ENCODE results near the gene TSPO2. TPM values are rescaled to one million over a fixed set of nuclear protein-coding genes. Genes with fewer than 3 reads are reported as not detected.

TSPO2 gene
- polyA plus RNA-seq, 10 donors = 0.49 to 1.1 (median 0.66) TPM

DNA sequence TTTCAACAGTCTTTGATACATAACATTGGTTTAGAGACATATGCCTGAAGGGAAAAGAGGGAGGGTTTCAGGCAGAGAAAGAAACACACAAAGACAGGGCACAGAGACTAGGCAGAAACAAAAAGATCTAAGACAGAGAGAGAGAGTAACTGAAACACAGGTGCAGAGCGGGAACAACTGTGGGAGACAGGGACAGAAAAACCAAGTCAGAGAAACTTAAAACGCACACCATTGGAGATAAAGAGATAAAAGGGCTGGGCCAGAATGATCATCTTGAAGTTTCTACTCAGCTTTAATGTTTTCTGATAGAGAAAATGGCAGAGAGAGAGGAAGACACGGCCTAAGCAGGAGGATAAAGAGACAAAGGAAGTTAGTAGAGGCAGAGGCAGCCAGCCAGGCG lies 15.0 kb upstream of the TSPO2 start:
- DNase-seq = no peak

DNA sequence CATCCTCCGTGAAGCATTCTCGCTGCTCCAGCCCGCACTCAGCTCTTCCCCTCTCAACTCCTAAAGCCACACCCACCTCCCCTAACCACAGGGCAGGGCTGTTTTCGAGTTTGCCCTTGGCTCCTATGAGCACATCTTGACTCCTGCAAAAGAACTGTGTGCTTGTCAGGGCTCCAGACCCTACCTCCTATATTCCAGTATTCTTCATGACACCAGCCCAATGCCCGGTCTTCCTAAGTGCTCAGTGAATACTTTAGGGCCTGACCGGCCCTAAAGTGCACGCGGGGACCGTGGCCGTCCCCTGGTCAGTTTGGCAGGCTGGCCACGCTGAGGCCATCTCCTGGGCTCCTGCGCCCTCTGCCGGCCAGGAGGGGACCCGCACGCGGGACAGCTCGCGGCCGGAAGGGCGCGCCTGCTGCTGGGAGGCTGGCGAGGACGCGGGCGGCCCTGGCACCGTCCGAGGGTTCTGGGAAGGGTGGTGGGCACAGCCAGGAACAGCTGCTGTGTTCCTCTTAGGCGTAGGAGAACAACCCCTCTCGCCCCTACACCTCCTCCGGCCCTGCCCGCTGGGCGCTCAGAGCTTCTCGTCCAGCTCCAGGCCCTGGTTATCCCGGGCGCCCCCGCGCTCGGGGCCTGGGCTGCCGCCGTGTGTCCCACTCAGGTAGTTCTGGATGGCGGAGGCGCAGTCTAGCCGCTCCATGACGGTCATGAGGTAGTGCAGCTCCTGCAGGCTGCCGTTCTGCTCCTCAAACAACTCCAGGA lies 14.3 kb upstream of the TSPO2 start:
- DNase-seq = peak; percentile 74 to 95 (median 89)

DNA sequence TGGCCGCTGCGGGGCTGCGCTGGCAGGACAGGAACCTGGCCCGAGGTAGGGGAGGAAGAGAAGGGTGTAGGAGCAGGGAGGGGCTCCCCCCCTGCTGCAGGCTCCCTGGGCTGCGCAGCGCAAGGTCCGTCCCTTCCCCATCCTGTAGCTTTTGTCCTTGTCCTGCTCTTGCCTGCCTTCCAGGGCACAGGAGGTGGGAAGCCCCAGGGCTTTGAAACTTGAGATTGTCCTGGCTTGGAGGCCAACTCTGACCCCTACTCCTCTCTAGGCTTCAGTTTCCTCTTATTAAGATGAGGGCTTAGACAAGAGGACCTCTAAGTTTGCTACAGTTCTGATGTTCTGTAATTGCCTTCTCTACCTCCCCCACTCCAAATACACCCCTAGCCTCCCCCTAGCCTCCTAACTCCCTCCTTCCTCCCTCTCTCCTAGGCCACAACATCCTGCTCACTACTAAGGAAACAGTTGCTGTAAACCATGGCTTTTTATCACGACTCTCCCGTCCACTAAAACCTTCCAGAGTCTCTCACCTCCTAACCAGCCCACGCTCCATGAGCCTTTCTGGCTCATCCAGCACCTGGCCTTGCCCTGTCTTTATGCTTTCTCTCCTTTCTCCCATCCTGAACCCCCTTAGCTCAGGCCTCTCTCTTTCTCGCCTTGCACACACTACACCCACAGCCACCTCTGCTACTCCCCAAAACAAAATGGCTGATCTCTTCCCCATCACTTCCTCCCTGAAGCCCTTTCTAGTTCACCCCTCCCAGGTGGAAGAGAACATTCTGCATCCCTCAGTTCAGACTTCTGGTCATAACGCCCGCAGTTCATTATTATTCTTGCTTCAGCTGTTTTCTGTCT lies 13.5 kb upstream of the TSPO2 start:
- peak in 1 of 3 donors; percentile 30 for DNase-seq

DNA sequence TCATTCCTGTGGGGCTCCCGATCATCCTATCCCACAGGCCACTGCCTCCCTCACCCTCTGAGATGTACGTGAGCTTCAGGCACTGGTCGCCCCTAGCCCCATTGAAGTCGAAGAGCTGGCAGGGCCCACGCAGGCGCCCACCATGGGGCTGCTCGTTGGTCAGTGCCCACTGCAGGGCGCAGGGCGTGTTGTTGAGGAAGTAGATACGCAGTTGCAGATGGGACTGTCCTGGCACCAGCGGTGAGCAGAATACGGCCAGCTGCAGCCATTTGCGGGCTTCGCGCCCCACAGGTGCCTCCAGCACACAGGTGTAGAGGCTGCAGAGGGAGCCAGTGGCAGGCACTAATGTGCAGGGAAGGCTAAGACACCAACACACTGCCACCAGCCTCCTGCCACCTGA lies 9.4 kb upstream of the TSPO2 start:
- no peak for DNase-seq

DNA sequence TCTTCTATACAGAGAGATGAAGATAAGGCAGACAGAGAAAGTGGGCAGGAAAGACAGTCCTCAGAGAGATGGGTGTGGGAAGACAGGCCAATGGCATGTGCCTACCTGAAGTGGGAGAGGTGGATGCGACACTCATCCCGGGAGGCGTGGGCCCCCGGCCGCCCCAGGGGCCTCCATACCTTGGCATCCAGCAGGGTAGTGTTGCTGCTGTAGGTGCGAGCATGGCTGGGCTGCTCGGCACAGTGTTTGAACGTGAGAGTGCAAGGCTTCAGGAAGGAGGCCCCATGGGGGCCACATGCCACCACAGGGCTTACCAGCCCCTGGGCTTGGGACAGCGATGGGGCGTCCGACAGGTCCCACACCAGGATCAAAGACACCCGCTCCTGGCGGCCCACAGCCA lies 8.5 kb upstream of the TSPO2 start:
- DNase-seq = no peak

DNA sequence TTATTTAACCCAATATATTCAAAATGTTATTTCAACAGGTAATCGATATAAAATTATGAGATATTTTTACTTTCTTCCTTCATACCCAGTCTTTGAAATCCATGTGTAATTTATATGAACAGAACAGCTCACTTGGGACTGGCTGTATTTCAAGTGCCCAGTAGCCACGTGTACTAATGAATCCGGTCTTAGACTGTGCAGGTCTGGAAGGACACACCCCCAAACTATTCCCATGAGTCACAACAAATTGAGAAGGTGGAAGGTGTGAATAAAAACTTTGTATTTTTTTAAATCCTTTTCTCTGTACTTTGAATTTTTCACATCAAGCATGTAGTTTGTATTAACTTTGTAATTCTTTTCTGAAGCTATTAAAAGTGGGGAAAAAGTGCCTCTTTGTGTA lies 6.1 kb upstream of the TSPO2 start:
- no peak for DNase-seq

DNA sequence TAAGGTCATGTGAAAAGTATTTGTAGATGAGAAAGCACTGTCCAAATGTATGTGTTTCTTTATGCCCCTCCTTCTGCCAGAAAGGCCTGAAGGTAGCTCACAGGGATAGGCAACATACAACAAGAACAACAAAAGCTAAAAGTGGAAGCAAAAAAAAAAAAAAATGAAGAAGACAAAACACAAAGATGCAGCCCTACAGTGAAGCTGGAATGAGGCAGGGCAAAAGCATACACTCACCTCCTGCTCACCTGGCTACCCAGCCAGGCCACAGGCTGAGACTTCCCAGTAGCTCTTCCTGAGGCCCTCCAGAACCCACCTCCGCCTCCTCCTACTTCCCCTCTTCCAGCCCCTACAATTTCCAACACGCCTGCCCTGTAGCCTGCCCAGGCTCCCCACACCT lies 5.7 kb upstream of the TSPO2 start:
- no peak for DNase-seq

DNA sequence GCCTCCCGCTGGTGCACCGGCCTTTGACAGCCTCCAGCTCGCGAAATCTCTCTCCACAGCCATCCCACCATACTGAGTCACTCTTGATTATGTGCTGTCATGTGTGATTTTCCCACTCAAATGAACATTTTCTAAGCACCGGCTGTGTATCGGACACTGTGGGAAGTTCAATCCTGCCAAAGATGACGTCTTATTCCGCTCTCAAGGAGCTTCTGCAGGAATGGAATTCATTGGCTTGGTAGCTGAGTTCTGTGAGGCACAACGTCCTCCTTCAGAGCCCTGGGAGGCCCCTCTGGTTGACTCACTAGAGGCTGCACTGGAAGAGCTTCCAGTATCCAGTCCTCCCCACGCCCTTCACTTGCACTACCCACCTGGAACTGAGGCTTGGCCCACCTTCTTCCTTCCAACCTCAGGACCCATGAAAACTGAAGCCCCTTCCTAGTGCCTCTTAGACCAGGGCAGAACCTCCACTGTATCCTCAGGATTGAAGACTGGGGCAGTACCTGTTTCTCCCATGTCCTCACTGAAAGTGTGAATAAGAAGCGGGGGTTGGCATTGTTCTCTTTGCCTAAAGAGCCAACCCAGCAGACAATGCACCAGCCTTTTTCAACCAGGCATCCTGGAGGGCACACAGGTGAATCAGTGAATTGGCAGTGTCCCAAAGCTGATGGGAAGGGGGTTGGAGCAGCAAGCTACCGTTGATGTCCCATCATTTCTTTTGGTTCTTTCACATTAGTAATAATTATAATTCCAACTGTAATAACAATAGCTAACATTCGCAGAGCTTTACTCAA lies 5.0 kb upstream of the TSPO2 start:
- no peak for DNase-seq

DNA sequence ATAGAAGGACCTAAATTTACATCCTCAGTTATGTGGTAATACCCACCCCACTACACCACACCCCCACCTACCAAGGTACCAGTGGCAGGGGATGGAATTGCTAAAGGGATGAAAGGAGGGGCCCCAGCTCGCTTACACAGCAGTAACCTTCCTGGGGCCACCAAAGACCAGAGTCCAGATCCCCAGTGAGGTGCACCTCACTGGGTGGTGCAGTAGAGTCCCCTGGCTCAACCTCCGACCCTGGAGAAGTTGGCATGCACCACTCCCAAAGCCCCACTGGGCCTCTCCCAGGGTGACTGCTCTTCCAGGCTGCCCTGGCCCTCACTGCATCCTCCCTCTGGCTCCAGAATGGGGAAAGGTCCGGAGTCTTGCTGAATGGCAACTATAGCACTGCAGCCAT lies 4.1 kb upstream of the TSPO2 start:
- DNase-seq = no peak

DNA sequence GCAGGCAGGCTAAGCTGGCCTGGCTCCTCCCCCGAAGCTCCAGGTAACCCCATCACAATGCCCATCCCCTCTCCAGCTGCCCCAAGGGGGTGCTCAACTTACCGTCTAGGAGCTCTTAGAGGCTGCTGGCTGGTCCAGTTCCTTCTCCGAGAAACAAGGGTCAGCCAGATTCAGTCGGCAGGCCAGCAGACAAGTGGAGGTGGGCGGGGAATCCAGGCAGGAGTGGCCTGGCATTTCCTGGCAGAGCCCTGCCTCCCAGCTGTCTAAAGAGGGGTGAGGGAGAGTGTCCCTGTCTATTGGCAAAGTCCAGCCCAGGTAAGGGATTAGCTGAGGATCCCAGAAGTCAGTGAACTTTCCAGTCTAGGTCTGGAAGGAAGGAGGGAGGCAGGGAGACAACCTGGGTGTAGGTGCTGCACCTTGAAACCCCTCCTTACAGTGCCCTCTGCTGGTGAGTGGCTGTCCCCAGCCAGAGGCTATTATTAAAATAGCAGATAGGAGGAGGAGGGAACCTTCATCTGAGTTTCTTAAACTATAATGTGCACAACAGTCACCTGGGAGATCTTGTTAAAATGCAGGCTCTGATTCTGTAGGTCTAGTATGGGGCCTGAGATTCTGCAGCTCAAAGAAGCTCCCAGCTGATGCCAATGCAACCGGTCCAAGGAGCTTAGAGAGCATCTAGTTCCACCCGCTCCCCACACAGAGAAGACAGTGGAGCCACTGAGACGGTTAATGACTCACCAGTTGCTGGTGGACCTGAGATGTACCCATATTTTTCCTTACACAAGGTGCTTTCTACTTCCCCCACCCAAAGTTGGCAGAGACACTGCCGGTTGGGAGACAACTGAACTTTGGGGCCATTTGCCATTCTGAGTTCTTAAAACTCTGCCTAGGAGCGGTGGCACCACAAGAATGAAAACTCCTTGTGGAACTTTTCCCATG lies 2.9 kb upstream of the TSPO2 start, which contains the start of gene UNC5CL:
TSS of gene UNC5CL (minus strand) at position 162 of the 939 bp plus-strand sequence. CDS start 4,147 bp downstream, outside the sequence.
- DNase-seq = no peak

DNA sequence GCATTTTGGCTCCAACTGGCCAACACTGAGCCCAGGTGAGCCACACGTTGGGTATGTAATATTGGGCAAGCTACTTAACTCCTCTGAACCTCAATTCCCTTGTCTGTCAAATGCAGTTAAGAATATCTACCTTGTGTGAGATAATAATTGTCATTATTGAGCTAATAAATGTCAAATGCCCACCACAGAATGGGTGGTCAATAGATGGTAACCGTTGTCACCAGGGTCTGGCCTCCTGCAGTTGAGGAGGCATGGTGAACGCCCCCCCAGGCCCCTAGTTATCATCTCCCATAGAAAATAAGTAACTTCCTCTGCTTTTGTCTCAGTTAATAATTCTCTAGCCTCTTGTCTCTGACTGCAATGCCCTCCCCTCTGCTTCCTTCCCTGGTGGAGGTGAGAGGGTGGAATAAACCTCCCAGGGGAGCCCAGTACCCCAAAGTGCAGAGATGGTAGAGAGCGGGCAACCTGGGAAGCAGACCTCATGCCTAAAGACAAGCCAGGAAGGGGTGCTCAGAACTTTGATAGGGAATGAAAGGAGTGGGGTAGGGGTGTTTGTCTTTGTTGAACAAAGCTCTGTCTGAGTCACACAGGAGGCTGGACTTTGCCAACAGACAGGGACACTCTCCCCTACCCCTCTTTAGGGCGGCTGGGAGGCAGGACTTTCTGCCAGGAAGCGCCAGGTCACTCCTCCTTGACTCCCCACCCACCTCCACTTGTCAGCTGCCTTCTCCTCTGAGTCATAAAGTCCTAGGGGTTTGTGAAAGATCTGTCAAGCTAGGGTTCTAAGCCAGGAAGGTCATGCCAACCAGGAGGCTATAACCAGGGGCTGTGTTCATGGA lies 1.9 kb upstream of the TSPO2 start:
- DNase-seq = no peak

DNA sequence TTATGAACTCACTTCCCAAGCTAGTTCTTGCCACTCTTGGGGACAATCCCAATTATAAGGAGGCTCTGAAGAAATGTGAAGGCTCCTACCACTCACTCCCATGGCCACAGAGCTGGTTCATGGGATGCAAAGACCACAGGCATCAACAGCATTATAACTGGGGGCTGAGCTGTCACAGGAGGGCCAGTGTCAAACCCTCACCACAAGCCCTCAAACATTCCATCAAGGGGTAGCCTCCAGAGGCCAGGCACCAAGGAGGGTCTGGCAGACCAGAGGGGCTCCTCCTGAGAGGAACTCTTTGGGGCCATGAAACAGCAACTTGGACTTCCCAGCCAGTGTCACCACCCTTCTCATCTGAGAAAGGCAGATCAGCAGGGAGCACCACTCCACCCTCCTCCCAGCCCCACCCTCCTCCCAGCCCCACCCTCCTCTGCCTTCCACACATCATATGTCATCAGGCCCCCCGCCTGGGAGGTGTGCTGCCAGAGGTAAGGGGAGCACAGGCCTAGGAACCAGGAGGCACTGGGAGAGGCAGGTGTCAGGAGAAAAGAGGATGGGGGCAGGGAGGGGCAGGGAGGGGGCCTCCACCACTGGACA lies 1.2 kb upstream of the TSPO2 start:
- no peak for DNase-seq

DNA sequence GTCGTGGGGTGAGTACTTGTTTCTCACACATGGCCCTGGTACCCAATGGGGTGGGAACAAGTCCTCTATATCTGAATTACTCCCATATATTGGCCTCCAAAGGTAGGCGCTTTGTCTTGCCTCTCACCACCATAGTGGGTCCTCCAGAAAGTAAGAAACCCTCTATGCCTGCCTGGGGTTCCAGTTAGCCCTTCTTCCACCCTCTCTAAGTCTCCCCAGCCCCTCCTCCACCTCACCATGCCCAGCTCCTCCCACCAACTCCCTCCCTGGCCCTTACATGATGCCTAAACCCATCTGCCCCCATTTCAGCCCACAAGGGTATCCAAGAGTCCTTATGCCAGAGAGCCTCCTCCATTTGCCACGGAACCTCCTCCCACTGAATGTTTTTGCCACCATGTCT lies 884 bp downstream of the TSPO2 start:
- DNase-seq = no peak

DNA sequence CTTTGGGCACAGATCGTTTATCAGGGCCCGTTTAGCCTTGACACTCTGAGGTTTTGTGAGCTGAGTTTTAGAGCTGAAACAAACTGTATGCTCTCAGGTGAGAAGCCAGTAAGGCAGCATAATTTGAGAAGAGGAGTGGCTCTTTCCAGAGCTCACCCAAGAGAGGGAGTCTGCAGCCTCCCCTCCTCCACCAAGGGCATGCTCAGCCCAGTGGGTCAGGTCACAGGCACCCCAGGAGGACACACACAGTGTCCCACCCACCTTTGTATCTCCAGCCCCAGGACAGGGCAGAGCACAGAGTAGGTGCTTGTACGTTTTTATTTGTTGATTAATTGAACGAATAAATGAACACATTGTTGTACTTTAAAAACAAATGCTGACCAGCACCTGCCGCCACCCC lies 3.4 kb downstream of the TSPO2 start:
- DNase-seq = no peak

DNA sequence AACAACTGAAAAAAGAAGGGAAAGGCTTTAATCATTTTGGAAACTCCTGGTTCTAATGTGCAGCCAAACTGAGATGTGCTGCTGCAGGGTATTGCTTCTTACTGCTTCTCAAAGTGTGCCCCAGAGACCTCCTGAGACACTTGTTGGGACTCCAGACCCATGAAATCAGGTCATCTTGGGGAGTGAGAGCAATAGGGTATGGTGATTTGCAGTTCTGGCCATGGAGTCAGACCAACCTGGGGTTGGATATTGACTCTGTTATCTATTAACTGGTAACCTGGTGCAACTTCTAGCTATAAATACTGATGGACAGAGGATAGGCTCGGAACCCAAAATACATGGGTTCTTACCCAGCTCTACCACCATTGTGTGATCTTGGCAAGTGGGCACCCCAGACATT lies 3.8 kb downstream of the TSPO2 start:
- no peak for DNase-seq

DNA sequence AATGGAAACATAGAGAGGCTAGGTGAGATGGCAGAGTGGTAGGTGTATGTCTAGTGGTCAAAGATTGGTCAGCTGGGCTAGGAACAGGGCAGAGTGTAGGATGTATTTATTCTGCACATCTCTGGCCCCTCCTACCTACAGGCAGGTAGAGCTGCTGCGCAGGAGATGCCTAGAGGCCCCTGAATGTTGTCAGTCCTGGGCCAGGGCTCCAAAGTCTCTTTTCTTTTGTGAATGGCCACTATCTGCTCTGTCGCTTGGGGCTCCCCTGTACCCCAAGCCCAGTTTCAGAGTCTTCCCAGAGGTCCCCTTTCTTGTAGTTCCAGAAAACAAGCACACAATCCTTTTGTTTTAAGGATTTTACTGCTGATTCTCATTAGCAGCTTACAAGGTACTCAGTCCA lies 5.0 kb downstream of the TSPO2 start:
- no peak for DNase-seq

DNA sequence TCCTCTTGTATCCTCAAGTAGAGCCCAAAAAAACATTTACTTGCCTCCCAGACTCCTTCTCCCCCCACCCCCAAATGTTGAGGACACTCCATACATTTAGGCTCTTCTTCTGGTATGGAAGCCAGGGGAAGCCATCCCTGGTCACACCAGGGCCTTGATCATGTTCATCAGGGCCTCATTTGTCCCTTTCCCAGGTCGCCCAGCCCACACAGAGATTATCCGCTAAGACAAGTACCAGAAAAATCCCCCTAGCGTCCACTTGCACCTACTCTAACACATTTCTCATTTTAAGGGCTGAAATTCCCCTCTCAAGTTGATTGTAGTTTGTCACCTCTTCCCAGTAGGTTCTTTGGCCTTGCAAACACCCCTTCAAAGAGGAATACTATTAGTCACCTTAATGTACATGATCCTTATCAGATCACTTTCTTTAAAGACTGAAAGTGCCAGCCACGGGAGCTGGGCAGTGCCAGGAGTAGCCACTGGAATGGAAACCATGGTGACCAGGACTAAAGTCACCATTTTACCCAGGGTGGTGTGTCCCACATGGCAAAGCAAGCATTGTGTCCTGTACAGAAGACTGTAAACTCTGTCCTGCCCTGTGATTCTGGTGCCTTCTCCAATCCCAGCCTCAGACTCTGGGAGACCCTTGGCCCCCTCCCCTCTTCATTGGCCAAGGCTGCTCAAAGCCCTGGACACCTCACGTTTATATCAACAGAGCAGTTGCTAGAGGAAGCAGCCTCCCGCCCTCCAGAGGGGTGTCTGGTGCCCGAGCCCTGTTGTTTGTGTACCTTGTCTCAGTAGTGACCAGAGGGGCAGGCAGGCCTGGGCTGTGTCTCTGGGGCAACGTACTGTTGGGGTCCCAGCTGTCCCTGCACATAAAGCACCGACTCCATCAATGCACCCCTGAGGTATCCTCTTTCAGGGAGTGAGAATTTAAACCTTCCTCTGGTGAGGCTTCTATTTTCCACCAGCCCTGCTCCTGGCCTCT lies 5.8 kb downstream of the TSPO2 start:
- DNase-seq = peak in 1 of 3 donors; percentile 41

DNA sequence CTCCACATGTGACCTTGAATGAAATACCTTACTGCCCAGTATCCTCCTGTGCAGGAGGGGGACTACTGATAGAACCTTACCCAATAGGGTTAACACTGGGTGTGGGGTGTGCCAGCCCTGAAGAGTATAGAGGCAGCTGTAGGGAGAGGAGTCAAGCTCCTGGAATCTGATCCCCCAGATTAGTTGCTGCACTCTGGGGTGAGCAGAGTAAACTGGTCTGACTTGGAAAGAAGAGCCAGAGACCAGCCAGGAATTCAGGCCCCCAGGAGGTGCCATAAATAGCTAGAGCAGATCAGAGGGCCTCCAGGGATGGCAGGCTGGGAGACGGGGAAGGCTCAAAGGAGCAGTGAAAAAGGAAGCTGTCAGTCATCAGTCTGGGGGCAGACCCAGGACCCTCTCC lies 7.3 kb downstream of the TSPO2 start:
- peak; percentile 35 to 65 (median 40) for DNase-seq

Measured in muscle of back (tissue), 11 donors.